GM18505 (cell line): ENCODE measurements around the gene SYNRG.

Experiments used
- ATAC-seq: cut with Tn5 transposase; IDR thresholded peaks from one replicate; pipeline ENCODE4 v1.9.1; 2021; ENCODE audit not compliant: unreplicated experiment
- POLR2A ChIP-seq: IDR thresholded peaks from 4 replicates; pipeline ENCODE4 v1.6.1; 2011; ENCODE audit warnings: borderline replicate concordance; ENCODE audit not compliant: insufficient read depth, insufficient read length; ENCODE audit errors: extremely low read depth

Gene SYNRG

GRCh38 chr17:37493249-37494027 is 115.8 kb downstream of the SYNRG start:
- no peak for ATAC-seq
- no peak for TF ChIP-seq POLR2A

- no peak for TF ChIP-seq POLR2A
- ATAC-seq: no peak
Observed at GRCh38 chr17:37492167-37492566, 117.1 kb downstream of the SYNRG start.

- TF ChIP-seq POLR2A: peak; percentile 36
- no peak for ATAC-seq
Observed at GRCh38 chr17:37490638-37491614, 118.3 kb downstream of the SYNRG start.

- ATAC-seq: peak; percentile 53
- TF ChIP-seq POLR2A: no peak
Observed at GRCh38 chr17:37490022-37490587, 119.1 kb downstream of the SYNRG start.

- peak; percentile 67 for ATAC-seq
- peak; percentile 77 for TF ChIP-seq POLR2A
Observed at GRCh38 chr17:37489197-37490001, 119.8 kb downstream of the SYNRG start, which contains the start of gene DUSP14. DUSP14 (plus strand) TSS chr17:37489891; CDS start chr17:37512273, 22,382 bp downstream.

- no peak for TF ChIP-seq POLR2A
- peak; percentile 12 for ATAC-seq
Observed at GRCh38 chr17:37488607-37489196, 120.5 kb downstream of the SYNRG start.

- TF ChIP-seq POLR2A: no peak
- no peak for ATAC-seq
Observed at GRCh38 chr17:37488009-37488604, 121.1 kb downstream of the SYNRG start.

GRCh38 chr17:37485938-37486570 is 123.2 kb downstream of the SYNRG start:
- TF ChIP-seq POLR2A: no peak
- ATAC-seq: no peak

- no peak for TF ChIP-seq POLR2A
- no peak for ATAC-seq
Observed at GRCh38 chr17:37483311-37484039, 125.7 kb downstream of the SYNRG start.

- ATAC-seq: no peak
- no peak for TF ChIP-seq POLR2A
Observed at GRCh38 chr17:37481001-37481665, 128.1 kb downstream of the SYNRG start.

GRCh38 chr17:37480427-37480826 is 128.8 kb downstream of the SYNRG start:
- TF ChIP-seq POLR2A: no peak
- no peak for ATAC-seq

GRCh38 chr17:37479025-37479424 is 130.2 kb downstream of the SYNRG start:
- TF ChIP-seq POLR2A: no peak
- ATAC-seq: no peak
